ENCODE results near the gene PLD4.

PLD4 gene

GRCh38 chr14:104894331-104895206 lies 30.1 kb upstream of the PLD4 start:
- H2AFZ ChIP-seq (ENCODE audit: low read depth, low read length, severe bottlenecking): no peak overlapping the region
- H3F3A ChIP-seq (ENCODE audit: insufficient read depth): no peaks in the 10 kb centered on the region
- no peaks in the 10 kb centered on the region for H4K20me1 ChIP-seq (ENCODE audit: low read depth, low read length)
- no peak overlapping the region for H3K4me2 ChIP-seq (ENCODE audit: low read depth, low read length, poor library complexity, severe bottlenecking)
- H3K27ac ChIP-seq (ENCODE audit: low read depth, low read length): no peak overlapping the region
- H3K9ac ChIP-seq (ENCODE audit: low read length): no peak overlapping the region
- H3K9me3 ChIP-seq (ENCODE audit: insufficient read depth, low read length): no peaks in the 10 kb centered on the region
- TF ChIP-seq EZH2phosphoT487 (conservative IDR thresholded peaks at IDR 0.05; ENCODE audit: low read length): no peak
- no peak for TF ChIP-seq CTCF (IDR thresholded peaks at IDR 0.05; ENCODE audit: insufficient read depth, low read length, poor library complexity, severe bottlenecking)
- H3K36me3 ChIP-seq (ENCODE audit: low read length): no peaks in the 10 kb centered on the region
- no peaks in the 10 kb centered on the region for H3K9me2 ChIP-seq (replicated peaks; ENCODE audit: insufficient read depth, low read length)
- no peak overlapping the region for H3K4me3 ChIP-seq (ENCODE audit: insufficient read depth, low read length, poor library complexity, severe bottlenecking)
- no peaks in the 10 kb centered on the region for H3K79me2 ChIP-seq (ENCODE audit: insufficient read depth, low read length)
- H3K27me3 ChIP-seq (ENCODE audit: low read length): no peaks in the 10 kb centered on the region

GRCh38 chr14:104895207-104895785 lies 29.4 kb upstream of the PLD4 start:
- Histone ChIP-seq H3K36me3 (ENCODE audit: low read length) (no peaks in the 10 kb centered on the region), H3K4me2 (ENCODE audit: low read depth, low read length, poor library complexity, severe bottlenecking) (no peak overlapping the region), H3F3A (ENCODE audit: insufficient read depth) (no peaks in the 10 kb centered on the region), H2AFZ (ENCODE audit: low read depth, low read length, severe bottlenecking) (no peak overlapping the region), H4K20me1 (ENCODE audit: low read depth, low read length) (no peaks in the 10 kb centered on the region), H3K9me3 (ENCODE audit: insufficient read depth, low read length) (no peaks in the 10 kb centered on the region), H3K27ac (ENCODE audit: low read depth, low read length) (no peak overlapping the region), H3K4me3 (ENCODE audit: insufficient read depth, low read length, poor library complexity, severe bottlenecking) (no peak overlapping the region), H3K27me3 (ENCODE audit: low read length) (no peaks in the 10 kb centered on the region), H3K79me2 (ENCODE audit: insufficient read depth, low read length) (no peaks in the 10 kb centered on the region), H3K9ac (ENCODE audit: low read length) (no peak overlapping the region), H3K9me2 (replicated peaks; ENCODE audit: insufficient read depth, low read length) (no peaks in the 10 kb centered on the region)
- TF ChIP-seq EZH2phosphoT487 (conservative IDR thresholded peaks at IDR 0.05; ENCODE audit: low read length) (no peak), CTCF (IDR thresholded peaks at IDR 0.05; ENCODE audit: insufficient read depth, low read length, poor library complexity, severe bottlenecking) (no peak)

- no peaks in the 10 kb centered on the region for H3K79me2 ChIP-seq (ENCODE audit: insufficient read depth, low read length)
- H3K27ac ChIP-seq (ENCODE audit: low read depth, low read length): no peak overlapping the region
- no peaks in the 10 kb centered on the region for H4K20me1 ChIP-seq (ENCODE audit: low read depth, low read length)
- H3K27me3 ChIP-seq (ENCODE audit: low read length): no peaks in the 10 kb centered on the region
- H3K4me2 ChIP-seq (ENCODE audit: low read depth, low read length, poor library complexity, severe bottlenecking): no peak overlapping the region
- no peak overlapping the region for H3K4me3 ChIP-seq (ENCODE audit: insufficient read depth, low read length, poor library complexity, severe bottlenecking)
- TF ChIP-seq EZH2phosphoT487 (conservative IDR thresholded peaks at IDR 0.05; ENCODE audit: low read length): no peak
- no peaks in the 10 kb centered on the region for H3K9me2 ChIP-seq (replicated peaks; ENCODE audit: insufficient read depth, low read length)
- H3F3A ChIP-seq (ENCODE audit: insufficient read depth): no peaks in the 10 kb centered on the region
- H2AFZ ChIP-seq (ENCODE audit: low read depth, low read length, severe bottlenecking): no peak overlapping the region
- H3K9me3 ChIP-seq (ENCODE audit: insufficient read depth, low read length): no peaks in the 10 kb centered on the region
- no peak overlapping the region for H3K9ac ChIP-seq (ENCODE audit: low read length)
- no peaks in the 10 kb centered on the region for H3K36me3 ChIP-seq (ENCODE audit: low read length)
These were observed 28.7 kb upstream of the PLD4 start for GRCh38 chr14:104895786-104896661.
